Testis (tissue), 3 donors: ENCODE data around the gene AKNA. TPM values are rescaled to one million over a fixed set of nuclear protein-coding genes. Genes with fewer than 3 reads are reported as not detected.

Source experiments
- DNase-seq: peaks from one replicate; pipeline ENCODE4 v3.0.0-alpha.2; 2019
- H3K27ac ChIP-seq, 2 donors: fragments of 200-600 bp; sonication (generic); one replicate each; pipeline ENCODE4 v1.5.1; 2019
- H3K27me3 ChIP-seq: fragments of 200-600 bp; sonication (generic); one replicate; pipeline ENCODE4 v1.5.1; 2019
- H3K36me3 ChIP-seq: fragments of 200-600 bp; sonication (generic); one replicate; pipeline ENCODE4 v1.5.1; 2017; ENCODE audit warnings: low read depth; ENCODE audit errors: missing control alignments
- H3K4me1 ChIP-seq: fragments of 200-600 bp; sonication (generic); one replicate; pipeline ENCODE4 v1.5.1; 2019
- H3K4me3 ChIP-seq, 2 donors: fragments of 200-600 bp; sonication (generic); one replicate each; pipeline ENCODE4 v1.5.1; 2017 to 2019
- H3K9me3 ChIP-seq: fragments of 200-600 bp; sonication (generic); one replicate; pipeline ENCODE4 v1.5.1; 2017
- CTCF ChIP-seq, 3 experiments: fragments of 450-650 bp in 2 of 3; fragments of 200-600 bp in 1 of 3; sonication (generic) in 1 of 3; IDR thresholded peaks; one replicate each; pipeline ENCODE4 v1.5.1; 2016 to 2019; ENCODE audit warnings: antibody characterized with exemption in 3 of 3, mild to moderate bottlenecking in 2 of 3, moderate library complexity in 1 of 3
- POLR2A ChIP-seq: fragments of 450-650 bp; IDR thresholded peaks from one replicate; pipeline ENCODE4 v1.6.1; 2017; ENCODE audit warnings: antibody characterized with exemption, mild to moderate bottlenecking, moderate library complexity
- WGBS, 2 donors: methylation state at CpG; one replicate each; pipeline ENCODE4 v1.1.5; 2018; 5-methylcytosine and 5-hydroxymethylcytosine counted together
- intact Hi-C: fragments of 100-400 bp; cut with DNase I; formaldehyde crosslinking; loops from one replicate; pipeline ENCODE4 v1.15.1; 2023; ENCODE audit warnings: low total_unique reads
- polyA plus RNA-seq: library from polyadenylated mRNA; stranded (reverse); fragments of 350-450 nt; fragmentation: Illumina TruSeq; extraction: RNeasy Lipid Tissue Mini Kit (QIAGEN cat#74804); gene quantifications from one replicate; pipeline ENCODE4 v1.2.3, GENCODE V29; 2014; ENCODE audit warnings: low read depth, low replicate concordance; ENCODE audit not compliant: insufficient read depth
- total RNA-seq, 2 donors: library from RNA; depleted of rRNA; stranded (reverse); fragments of >200 nt; gene quantifications; one replicate each; pipeline ENCODE4 v1.2.3, GENCODE V29; 2016

The AKNA gene
- total and polyA plus RNA-seq, 3 donors from 2014 or later: 20.6 to 31.5 (median 21.2) TPM

DNA sequence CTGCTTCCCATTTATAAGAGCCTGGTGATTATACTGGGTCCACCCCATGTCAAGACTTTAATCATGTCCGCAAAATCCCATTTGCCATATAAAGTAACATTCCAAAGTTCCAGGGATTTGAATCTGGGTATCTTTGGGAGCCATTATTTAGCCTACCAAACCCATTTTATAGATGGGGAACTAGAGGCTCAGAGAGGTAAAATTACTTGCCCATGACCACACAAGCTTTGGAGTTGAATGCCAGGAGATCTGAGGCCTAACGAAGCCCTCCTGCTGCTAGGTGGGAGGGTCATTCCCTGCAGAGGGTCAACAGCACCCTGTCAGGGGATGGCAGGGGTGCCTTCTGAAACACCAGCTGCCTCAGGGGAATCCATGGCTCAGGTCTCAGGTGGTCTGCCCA, 13.0 kb upstream of the AKNA start:
- Histone ChIP-seq H3K27me3 (no peaks in the 10 kb centered on the region), H3K4me3 (no peak overlapping the region), H3K27ac (no peak overlapping the region), H3K9me3 (no peaks in the 10 kb centered on the region), H3K36me3 (no peaks in the 10 kb centered on the region), H3K4me1 (peaks cover 11% of the 10 kb centered on the region)
- WGBS, 2 donors: 72 to 76% methylated on average over 2 of the region's 2 CpGs
- DNase-seq: no peak
- no peak for TF ChIP-seq POLR2A
- TF ChIP-seq CTCF (IDR thresholded peaks at IDR 0.05): no peak
- intact Hi-C loops: no loop called here

DNA sequence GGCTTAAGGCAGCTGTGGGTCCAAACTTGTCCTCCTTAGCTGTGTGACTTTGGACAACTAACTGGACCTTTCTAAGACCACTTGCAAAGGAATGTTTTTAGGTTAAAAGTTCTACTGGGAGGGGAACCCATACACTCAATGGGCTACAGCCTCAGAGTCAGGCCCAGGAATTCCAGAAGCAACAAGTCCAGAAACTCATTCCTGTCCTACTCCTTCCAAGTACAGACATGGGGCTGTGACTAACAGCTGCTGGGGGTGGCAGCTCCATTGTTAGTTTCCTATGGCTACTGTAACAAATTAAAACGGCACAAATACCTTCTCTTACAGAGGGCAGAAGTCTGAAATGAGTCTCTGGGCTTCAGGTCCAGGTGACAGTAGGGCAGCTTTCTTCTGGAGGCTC, 12.4 kb upstream of the AKNA start:
- Histone ChIP-seq H3K4me3 (no peak overlapping the region), H3K27me3 (no peaks in the 10 kb centered on the region), H3K27ac (no peak overlapping the region), H3K9me3 (no peaks in the 10 kb centered on the region), H3K36me3 (no peaks in the 10 kb centered on the region), H3K4me1 (peaks cover 14% of the 10 kb centered on the region)
- intact Hi-C loops: no loop called here
- no peak for TF ChIP-seq POLR2A
- TF ChIP-seq CTCF (IDR thresholded peaks at IDR 0.05): no peak
- WGBS, 2 donors: 32 to 50% methylated on average over 1 of the region's 1 CpG
- DNase-seq: no peak

- H3K27ac ChIP-seq: no peak overlapping the region
- no peak for DNase-seq
- H3K4me3 ChIP-seq: no peak overlapping the region
- intact Hi-C loops: no loop called here
- TF ChIP-seq CTCF (IDR thresholded peaks at IDR 0.05): no peak
- TF ChIP-seq POLR2A: no peak
- no peaks in the 10 kb centered on the region for H3K27me3 ChIP-seq
- H3K4me1 ChIP-seq: peaks cover 22% of the 10 kb centered on the region
- no peaks in the 10 kb centered on the region for H3K36me3 ChIP-seq
- WGBS, 2 donors: 68 to 72% methylated on average over 4 of the region's 4 CpGs
- no peaks in the 10 kb centered on the region for H3K9me3 ChIP-seq
These were observed 11.6 kb upstream of the AKNA start for GRCh38 chr9:114399381-114399780.

GRCh38 chr9:114397848-114398605, 10.2 kb upstream of the AKNA start:
- 0 to 1% methylated on average over 4 to 65 of the region's 66 CpGs for WGBS, 2 donors
- no peaks in the 10 kb centered on the region for H3K36me3 ChIP-seq
- H3K9me3 ChIP-seq: no peaks in the 10 kb centered on the region
- intact Hi-C loops: no loop called here
- peak overlapping the region; percentile 67 for H3K4me3 ChIP-seq
- TF ChIP-seq CTCF (IDR thresholded peaks at IDR 0.05) (no peak), POLR2A (no peak)
- H3K27me3 ChIP-seq: no peaks in the 10 kb centered on the region
- peak; percentile 97 for DNase-seq
- peaks cover 24% of the 10 kb centered on the region for H3K4me1 ChIP-seq
- peak overlapping the region; percentile 51 to 82 for H3K27ac ChIP-seq
